Activated T-cell treated with anti-CD3 and anti-CD28 coated beads, Interleukin-2, amount 50 U/mL, for 24 hours (primary cell): ENCODE results near the gene NCSTN.

Experiments used
- DNase-seq: peaks from one replicate; pipeline ENCODE4 v3.0.0-alpha.2; 2020
- H3K27ac Mint-ChIP-seq: 2 replicates; pipeline ENCODE4 v1.8.0; 2020; ENCODE audit warnings: mild to moderate bottlenecking, mixed read lengths
- H3K27me3 Mint-ChIP-seq: 2 replicates; pipeline ENCODE4 v1.8.0; 2020; ENCODE audit warnings: mixed read lengths
- H3K36me3 Mint-ChIP-seq: 2 replicates; pipeline ENCODE4 v1.8.0; 2020; ENCODE audit warnings: low read depth, mixed read lengths
- H3K4me1 Mint-ChIP-seq: 2 replicates; pipeline ENCODE4 v1.8.0; 2020; ENCODE audit warnings: low read depth, mixed read lengths
- H3K4me3 Mint-ChIP-seq: 2 replicates; pipeline ENCODE4 v1.8.0; 2020; ENCODE audit warnings: mild to moderate bottlenecking, moderate library complexity, mixed read lengths
- H3K9me3 Mint-ChIP-seq: 2 replicates; pipeline ENCODE4 v1.8.0; 2020; ENCODE audit warnings: mixed read lengths

NCSTN gene

GRCh38 chr1:160342953-160343869 lies at the start of gene NCSTN, which contains the start of gene COPA:
NCSTN (plus strand) TSS chr1:160343383; CDS start chr1:160343397, 14 bp downstream.
COPA (minus strand) TSS chr1:160343250; CDS start chr1:160343170, 80 bp downstream.
- Mint-ChIP-seq H3K4me1 (peaks cover 53% of the 10 kb centered on the region), H3K27me3 (no peaks in the 10 kb centered on the region), H3K36me3 (peaks cover 93% of the 10 kb centered on the region), H3K4me3 (peak within 1 kb of the TSS; percentile 100), H3K9me3 (no peaks in the 10 kb centered on the region), H3K27ac (peak within 1 kb of the TSS; percentile 100)
- DNase-seq = peak; percentile 89

DNA sequence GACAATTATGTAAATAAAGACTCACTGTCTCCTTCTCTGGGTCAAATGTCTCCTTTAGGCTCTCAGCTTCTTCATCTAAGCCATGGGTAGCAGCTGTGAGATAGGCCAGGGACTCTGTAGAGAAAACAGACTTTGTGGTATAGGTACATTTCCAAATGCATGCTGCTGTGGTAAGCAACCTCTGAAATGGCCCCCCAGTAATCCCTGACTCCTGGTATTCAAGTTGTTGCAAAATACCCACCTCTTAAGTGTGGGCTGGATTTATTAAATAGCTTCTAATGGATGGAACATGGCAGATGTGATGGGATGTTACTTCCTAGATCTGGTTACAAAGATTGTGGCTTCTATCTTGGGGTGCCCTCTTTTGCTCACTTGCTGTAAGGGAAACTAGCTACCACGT lies 47.1 kb upstream of the NCSTN start:
- Mint-ChIP-seq H3K9me3 (no peaks in the 10 kb centered on the region), H3K36me3 (peaks cover 95% of the 10 kb centered on the region), H3K4me1 (peaks cover 1% of the 10 kb centered on the region), H3K27me3 (no peaks in the 10 kb centered on the region), H3K27ac (peak overlapping the region; percentile 50), H3K4me3 (no peak overlapping the region)
- no peak for DNase-seq

DNA sequence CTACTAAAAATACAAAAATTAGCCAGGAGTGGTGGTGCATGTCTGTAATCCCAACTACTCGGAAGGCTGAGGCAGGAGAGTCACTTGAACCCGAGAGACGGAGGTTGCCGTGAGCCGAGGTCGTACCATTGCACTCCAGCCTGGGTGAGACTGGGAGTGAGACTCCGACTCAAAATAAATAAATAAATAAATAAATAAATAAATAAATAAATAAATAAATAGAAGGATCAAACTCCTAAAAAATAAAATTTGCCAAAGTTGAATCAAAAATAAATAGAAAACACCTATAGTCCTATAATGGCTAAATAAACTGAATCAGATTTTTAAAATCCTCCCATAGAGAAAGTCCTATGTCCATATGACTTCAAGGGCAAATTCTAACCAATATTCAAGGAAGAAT lies 43.0 kb upstream of the NCSTN start:
- no peak for DNase-seq
- H3K36me3 Mint-ChIP-seq = peaks cover 75% of the 10 kb centered on the region
- no peaks in the 10 kb centered on the region for H3K27me3 Mint-ChIP-seq
- H3K9me3 Mint-ChIP-seq = no peaks in the 10 kb centered on the region
- no peaks in the 10 kb centered on the region for H3K4me1 Mint-ChIP-seq
- no peak overlapping the region for H3K27ac Mint-ChIP-seq
- no peak overlapping the region for H3K4me3 Mint-ChIP-seq

GRCh38 chr1:160307118-160307791 lies 35.9 kb upstream of the NCSTN start:
- Mint-ChIP-seq H3K27me3 (no peaks in the 10 kb centered on the region), H3K4me3 (no peak overlapping the region), H3K27ac (peak overlapping the region; percentile 26), H3K9me3 (no peaks in the 10 kb centered on the region), H3K36me3 (peaks cover 86% of the 10 kb centered on the region), H3K4me1 (no peaks in the 10 kb centered on the region)
- no peak for DNase-seq

GRCh38 chr1:160308451-160309184 lies 34.6 kb upstream of the NCSTN start:
- peak overlapping the region; percentile 42 for H3K27ac Mint-ChIP-seq
- no peaks in the 10 kb centered on the region for H3K4me1 Mint-ChIP-seq
- peaks cover 91% of the 10 kb centered on the region for H3K36me3 Mint-ChIP-seq
- DNase-seq = no peak
- H3K27me3 Mint-ChIP-seq = no peaks in the 10 kb centered on the region
- H3K4me3 Mint-ChIP-seq = no peak overlapping the region
- H3K9me3 Mint-ChIP-seq = no peaks in the 10 kb centered on the region

DNA sequence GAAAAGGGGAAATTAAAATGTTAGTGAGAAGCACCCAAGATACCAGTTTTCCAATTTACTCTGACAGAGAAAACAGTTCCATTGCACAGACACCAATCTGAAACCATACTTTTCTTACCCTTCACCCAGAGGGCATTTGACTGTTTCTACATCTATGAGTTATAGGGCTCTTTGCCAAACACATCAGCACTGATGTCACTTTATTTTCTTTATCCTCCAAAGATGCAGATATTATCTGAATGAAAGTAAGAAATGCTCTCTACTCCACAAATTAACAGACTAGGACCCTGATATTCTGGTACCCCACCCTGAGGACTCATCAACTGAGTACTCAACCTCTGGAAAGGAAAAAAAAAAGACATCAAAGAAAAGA lies 34.0 kb upstream of the NCSTN start:
- Mint-ChIP-seq H3K4me3 (no peak overlapping the region), H3K27me3 (no peaks in the 10 kb centered on the region), H3K27ac (peak overlapping the region; percentile 60), H3K4me1 (no peaks in the 10 kb centered on the region), H3K36me3 (peaks cover 93% of the 10 kb centered on the region), H3K9me3 (no peaks in the 10 kb centered on the region)
- no peak for DNase-seq

DNA sequence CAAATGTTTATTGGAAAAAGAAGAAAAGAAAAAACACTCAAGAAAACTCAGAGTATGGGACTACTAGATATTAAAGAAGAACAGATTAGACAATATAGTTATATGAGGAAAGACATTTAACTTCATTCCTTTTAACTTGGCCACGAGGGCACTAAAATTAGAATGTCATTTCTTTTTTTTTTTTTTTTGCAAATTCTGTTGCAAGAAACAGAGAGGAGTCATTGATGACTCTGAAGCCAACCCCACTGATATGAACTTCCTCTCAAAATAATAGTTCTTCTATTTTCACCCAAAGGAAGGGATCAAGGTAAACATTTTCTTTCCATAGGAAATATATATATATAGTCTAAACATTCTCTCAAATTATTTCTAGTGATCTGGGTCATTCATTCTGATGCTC lies 33.6 kb upstream of the NCSTN start:
- H3K36me3 Mint-ChIP-seq = peaks cover 95% of the 10 kb centered on the region
- no peaks in the 10 kb centered on the region for H3K9me3 Mint-ChIP-seq
- DNase-seq = no peak
- no peaks in the 10 kb centered on the region for H3K27me3 Mint-ChIP-seq
- no peaks in the 10 kb centered on the region for H3K4me1 Mint-ChIP-seq
- no peak overlapping the region for H3K4me3 Mint-ChIP-seq
- H3K27ac Mint-ChIP-seq = peak overlapping the region; percentile 60

GRCh38 chr1:160315359-160315758 lies 27.8 kb upstream of the NCSTN start:
- peaks cover 11% of the 10 kb centered on the region for H3K9me3 Mint-ChIP-seq
- H3K4me3 Mint-ChIP-seq = no peak overlapping the region
- H3K4me1 Mint-ChIP-seq = peaks cover 24% of the 10 kb centered on the region
- peak overlapping the region; percentile 73 for H3K27ac Mint-ChIP-seq
- peaks cover 94% of the 10 kb centered on the region for H3K36me3 Mint-ChIP-seq
- DNase-seq = no peak
- no peaks in the 10 kb centered on the region for H3K27me3 Mint-ChIP-seq

- H3K4me3 Mint-ChIP-seq = no peak overlapping the region
- H3K4me1 Mint-ChIP-seq = peaks cover 25% of the 10 kb centered on the region
- peaks cover 89% of the 10 kb centered on the region for H3K36me3 Mint-ChIP-seq
- no peak for DNase-seq
- H3K27ac Mint-ChIP-seq = no peak overlapping the region
- H3K9me3 Mint-ChIP-seq = peaks cover 2% of the 10 kb centered on the region
- H3K27me3 Mint-ChIP-seq = no peaks in the 10 kb centered on the region
Measured at GRCh38 chr1:160322831-160323230, 20.4 kb upstream of the NCSTN start.

DNA sequence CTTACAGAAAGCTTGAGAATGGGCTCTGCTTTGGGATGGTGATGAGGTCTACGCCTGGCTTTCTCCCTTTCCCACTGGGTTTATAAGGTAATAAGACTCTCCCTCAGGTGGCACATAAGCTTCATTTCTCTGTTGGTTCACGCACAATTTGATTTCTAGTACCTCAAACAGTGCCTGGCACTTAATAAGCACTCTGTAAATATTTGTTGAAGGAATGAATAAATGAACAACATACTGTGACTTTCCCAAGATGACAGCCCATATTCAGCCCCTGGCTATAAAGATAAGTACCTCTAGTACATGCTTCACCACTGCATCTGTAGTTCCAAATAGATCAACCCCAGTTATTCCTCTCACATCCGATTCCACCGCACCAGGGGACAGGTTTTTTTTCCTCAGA lies 17.9 kb upstream of the NCSTN start:
- H3K36me3 Mint-ChIP-seq = peaks cover 91% of the 10 kb centered on the region
- H3K4me1 Mint-ChIP-seq = peaks cover 15% of the 10 kb centered on the region

GRCh38 chr1:160326418-160326817 lies 16.8 kb upstream of the NCSTN start:
- no peaks in the 10 kb centered on the region for H3K9me3 Mint-ChIP-seq
- no peak overlapping the region for H3K4me3 Mint-ChIP-seq
- H3K36me3 Mint-ChIP-seq = peaks cover 92% of the 10 kb centered on the region
- no peak overlapping the region for H3K27ac Mint-ChIP-seq
- peaks cover 6% of the 10 kb centered on the region for H3K4me1 Mint-ChIP-seq
- DNase-seq = no peak
- H3K27me3 Mint-ChIP-seq = no peaks in the 10 kb centered on the region

More for the DNA sequence above, 17.9 kb upstream of the NCSTN start:
- no peak overlapping the region for H3K4me3 Mint-ChIP-seq
- no peak for DNase-seq
- H3K27me3 Mint-ChIP-seq = no peaks in the 10 kb centered on the region
- no peaks in the 10 kb centered on the region for H3K9me3 Mint-ChIP-seq
- peak overlapping the region; percentile 11 for H3K27ac Mint-ChIP-seq

DNA sequence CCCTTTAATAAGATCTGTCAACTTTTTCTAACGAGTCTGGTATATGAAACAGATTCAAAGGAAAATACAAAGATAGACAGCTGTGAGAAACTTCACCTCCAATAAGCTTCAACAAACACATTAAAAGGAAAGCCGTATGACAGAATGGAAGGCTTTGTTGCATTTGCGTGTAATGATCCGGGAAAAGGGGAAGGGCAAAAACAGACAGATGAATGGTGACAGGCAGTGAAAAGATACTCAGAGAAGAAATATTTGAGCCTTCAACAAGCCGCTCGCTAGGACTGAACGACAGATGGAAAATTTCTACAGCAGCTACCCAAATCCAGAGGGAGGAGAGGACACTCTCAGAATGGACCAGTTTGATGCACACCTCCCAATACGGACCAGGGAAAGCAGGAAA lies 15.0 kb upstream of the NCSTN start:
- Mint-ChIP-seq H3K4me1 (no peaks in the 10 kb centered on the region), H3K4me3 (no peak overlapping the region), H3K36me3 (peaks cover 91% of the 10 kb centered on the region), H3K27me3 (no peaks in the 10 kb centered on the region), H3K9me3 (no peaks in the 10 kb centered on the region), H3K27ac (no peak overlapping the region)
- DNase-seq = no peak

- peak overlapping the region; percentile 38 for H3K27ac Mint-ChIP-seq
- peaks cover 88% of the 10 kb centered on the region for H3K36me3 Mint-ChIP-seq
Measured at GRCh38 chr1:160330119-160330518, 13.1 kb upstream of the NCSTN start.

GRCh38 chr1:160332516-160332915 lies 10.7 kb upstream of the NCSTN start:
- Mint-ChIP-seq H3K9me3 (no peaks in the 10 kb centered on the region), H3K27ac (peak overlapping the region; percentile 62), H3K4me1 (peaks cover 2% of the 10 kb centered on the region), H3K4me3 (no peak overlapping the region), H3K27me3 (no peaks in the 10 kb centered on the region), H3K36me3 (peaks cover 85% of the 10 kb centered on the region)
- no peak for DNase-seq

More at GRCh38 chr1:160330119-160330518, 13.1 kb upstream of the NCSTN start:
- H3K4me3 Mint-ChIP-seq = no peak overlapping the region
- no peaks in the 10 kb centered on the region for H3K4me1 Mint-ChIP-seq
- H3K27me3 Mint-ChIP-seq = no peaks in the 10 kb centered on the region
- no peaks in the 10 kb centered on the region for H3K9me3 Mint-ChIP-seq
- DNase-seq = no peak
